ENCODE results near the gene TMEM132A.

- TF ChIP-seq ZSCAN30 (CRISPR knock-in tag; IDR thresholded peaks at IDR 0.05): no peak
- TF ChIP-seq ZNF713 (CRISPR knock-in tag; IDR thresholded peaks at IDR 0.05): no peak
- TF ChIP-seq TBP (CRISPR knock-in tag; IDR thresholded peaks at IDR 0.05): no peak
- TF ChIP-seq FOXK2 (IDR thresholded peaks at IDR 0.05): no peak
- TF ChIP-seq, protein P1, sequence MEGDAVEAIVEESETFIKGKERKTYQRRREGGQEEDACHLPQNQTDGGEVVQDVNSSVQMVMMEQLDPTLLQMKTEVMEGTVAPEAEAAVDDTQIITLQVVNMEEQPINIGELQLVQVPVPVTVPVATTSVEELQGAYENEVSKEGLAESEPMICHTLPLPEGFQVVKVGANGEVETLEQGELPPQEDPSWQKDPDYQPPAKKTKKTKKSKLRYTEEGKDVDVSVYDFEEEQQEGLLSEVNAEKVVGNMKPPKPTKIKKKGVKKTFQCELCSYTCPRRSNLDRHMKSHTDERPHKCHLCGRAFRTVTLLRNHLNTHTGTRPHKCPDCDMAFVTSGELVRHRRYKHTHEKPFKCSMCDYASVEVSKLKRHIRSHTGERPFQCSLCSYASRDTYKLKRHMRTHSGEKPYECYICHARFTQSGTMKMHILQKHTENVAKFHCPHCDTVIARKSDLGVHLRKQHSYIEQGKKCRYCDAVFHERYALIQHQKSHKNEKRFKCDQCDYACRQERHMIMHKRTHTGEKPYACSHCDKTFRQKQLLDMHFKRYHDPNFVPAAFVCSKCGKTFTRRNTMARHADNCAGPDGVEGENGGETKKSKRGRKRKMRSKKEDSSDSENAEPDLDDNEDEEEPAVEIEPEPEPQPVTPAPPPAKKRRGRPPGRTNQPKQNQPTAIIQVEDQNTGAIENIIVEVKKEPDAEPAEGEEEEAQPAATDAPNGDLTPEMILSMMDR (CRISPR knock-in tag; IDR thresholded peaks at IDR 0.05): no peak
- TF ChIP-seq RBM22 (optimal IDR thresholded peaks at IDR 0.05; ENCODE audit: low read length): no peak
Observed at GRCh38 chr11:60902625-60903024, 21.6 kb upstream of the TMEM132A start.
